ENCODE results near the gene MCM9. TPM values are rescaled to one million over a fixed set of nuclear protein-coding genes. Genes with fewer than 3 reads are reported as not detected.

Gene MCM9
- total RNA-seq, 1 experiment from 2014 or later, result 12.1 TPM

DNA sequence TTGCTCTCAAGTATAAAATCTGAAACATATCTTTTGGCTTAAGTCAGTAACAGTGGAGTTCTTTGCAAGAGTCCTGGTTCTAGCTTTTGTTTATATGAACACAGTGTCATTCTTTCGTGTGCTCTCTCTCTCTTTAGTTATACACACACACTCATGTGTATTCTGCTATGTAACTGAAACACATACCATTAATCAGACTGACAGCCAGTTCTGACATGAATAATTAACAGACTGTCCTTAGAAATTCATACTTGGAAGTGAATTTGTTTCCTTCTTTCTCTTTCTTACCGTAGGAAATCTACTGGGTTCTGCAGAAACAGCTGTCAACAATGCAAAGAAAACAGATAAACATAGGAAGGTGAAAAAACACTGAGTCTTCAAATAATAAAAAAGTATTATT lies 2.5 kb downstream of the MCM9 start:
- no peak for DNase-seq (ENCODE audit: low read depth)

GRCh38 chr6:118931436-118931835 lies 3.5 kb downstream of the MCM9 start:
- peak; percentile 10 for DNase-seq (ENCODE audit: low read depth)

- DNase-seq (ENCODE audit: low read depth), result no peak
Measured at GRCh38 chr6:118930680-118931079, 4.3 kb downstream of the MCM9 start.

DNA sequence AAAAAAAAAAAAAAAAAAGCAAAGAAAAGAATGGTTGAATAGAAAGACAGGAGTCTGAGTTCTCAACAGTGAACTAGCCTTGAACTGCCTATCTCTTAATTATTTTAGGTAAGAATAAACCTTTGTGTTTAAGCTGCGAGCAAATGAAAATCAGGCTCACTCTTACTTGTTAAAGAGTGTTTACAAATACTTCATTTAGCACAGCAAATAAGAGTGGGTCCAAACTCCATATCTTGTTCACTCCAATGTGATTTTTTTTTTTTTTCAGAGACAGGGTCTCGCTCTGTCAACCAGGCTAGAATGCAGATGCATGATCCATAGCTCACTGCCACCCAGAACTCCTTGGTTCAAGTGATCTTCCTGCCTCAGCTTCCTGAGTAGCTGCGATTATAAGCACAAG lies 11.9 kb downstream of the MCM9 start:
- no peak for DNase-seq (ENCODE audit: low read depth)

DNA sequence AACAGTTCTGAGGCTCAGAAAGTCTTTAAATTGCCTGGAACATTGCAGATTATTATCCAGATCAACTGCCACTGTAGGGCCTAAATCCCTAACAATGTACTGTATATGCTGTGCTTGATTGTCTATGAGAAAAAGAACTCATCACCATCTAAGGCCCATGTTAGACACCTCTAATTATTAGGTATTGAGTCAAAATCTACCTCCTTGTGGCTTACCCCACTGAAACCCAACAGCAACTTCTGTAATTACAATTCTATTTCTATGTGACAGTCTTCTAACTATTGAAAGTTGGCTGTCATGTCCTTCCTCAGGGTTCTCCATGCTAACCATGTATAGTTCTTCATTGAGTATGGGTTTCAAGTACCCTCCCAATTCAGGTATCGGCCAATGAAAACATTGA lies 13.9 kb downstream of the MCM9 start:
- DNase-seq (ENCODE audit: low read depth), result no peak

GRCh38 chr6:118918329-118918725 lies 16.6 kb downstream of the MCM9 start:
- no peak for DNase-seq (ENCODE audit: low read depth)

- DNase-seq (ENCODE audit: low read depth), result no peak
Measured at GRCh38 chr6:118917546-118918328, 17.2 kb downstream of the MCM9 start.

- DNase-seq (ENCODE audit: low read depth), result no peak
Measured at GRCh38 chr6:118914598-118914997, 20.4 kb downstream of the MCM9 start.

- no peak for DNase-seq (ENCODE audit: low read depth)
Measured at GRCh38 chr6:118913161-118913560, 21.8 kb downstream of the MCM9 start.

GRCh38 chr6:118912646-118913045 lies 22.3 kb downstream of the MCM9 start:
- no peak for DNase-seq (ENCODE audit: low read depth)

DNA sequence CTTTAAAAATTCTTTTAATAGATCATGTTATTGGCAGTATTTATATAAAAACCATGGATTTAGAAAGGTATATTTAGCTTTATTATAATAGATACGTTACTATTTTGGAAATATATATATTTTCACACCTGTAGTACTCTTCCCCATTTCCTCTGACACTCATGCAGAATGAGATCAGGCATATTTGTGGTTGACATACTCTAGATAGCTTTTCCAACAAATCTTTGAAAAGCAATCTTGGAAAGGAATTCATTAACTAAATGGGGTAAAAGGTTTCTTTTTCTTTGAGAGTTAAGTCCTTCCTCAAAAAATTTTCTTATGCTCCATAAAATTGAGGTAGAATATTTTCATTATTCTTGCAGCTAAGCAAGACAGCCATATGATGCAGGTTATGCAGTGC lies 26.5 kb downstream of the MCM9 start:
- no peak for DNase-seq (ENCODE audit: low read depth)

DNA sequence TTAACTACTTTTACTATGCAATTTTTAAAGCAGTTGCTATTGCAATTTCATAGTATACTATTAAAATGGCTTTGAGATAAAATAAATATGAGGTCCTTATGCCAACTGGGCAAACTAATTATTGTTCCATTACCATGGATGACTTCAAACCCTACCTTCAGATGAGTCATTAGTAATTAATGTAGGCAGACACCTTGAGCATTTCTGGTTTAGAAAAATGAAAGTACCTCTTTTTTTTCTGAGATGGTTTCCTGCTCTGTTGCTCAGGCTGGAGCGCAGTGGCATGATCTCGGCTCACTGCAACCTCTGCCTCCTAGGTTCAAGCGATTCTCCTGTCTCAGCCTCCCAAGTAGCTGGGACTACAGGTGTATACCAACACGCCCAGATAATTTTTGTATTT lies 29.1 kb downstream of the MCM9 start:
- DNase-seq (ENCODE audit: low read depth), result no peak

- DNase-seq (ENCODE audit: low read depth), result no peak
Measured at GRCh38 chr6:118905084-118905483, 29.9 kb downstream of the MCM9 start.

DNA sequence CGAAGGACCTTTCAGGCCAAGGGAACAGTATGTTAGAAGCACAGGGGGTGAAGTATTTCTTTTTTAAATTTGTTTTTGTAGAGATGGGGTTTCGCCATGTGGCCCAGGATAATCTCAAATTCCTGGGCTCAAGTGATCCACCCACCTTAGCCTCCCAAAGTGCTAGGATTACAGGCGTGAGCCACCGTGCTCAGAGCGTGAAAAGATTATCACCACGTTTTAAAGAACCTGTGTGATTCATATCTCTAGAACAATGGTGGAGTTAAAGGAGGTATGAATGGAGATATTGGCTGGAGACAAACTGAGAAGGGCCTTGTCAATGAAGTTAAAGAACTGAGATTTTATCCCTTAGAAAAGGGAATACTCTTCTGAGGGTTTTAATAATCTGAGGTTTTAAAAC lies 31.3 kb downstream of the MCM9 start:
- DNase-seq (ENCODE audit: low read depth), result no peak

DNA sequence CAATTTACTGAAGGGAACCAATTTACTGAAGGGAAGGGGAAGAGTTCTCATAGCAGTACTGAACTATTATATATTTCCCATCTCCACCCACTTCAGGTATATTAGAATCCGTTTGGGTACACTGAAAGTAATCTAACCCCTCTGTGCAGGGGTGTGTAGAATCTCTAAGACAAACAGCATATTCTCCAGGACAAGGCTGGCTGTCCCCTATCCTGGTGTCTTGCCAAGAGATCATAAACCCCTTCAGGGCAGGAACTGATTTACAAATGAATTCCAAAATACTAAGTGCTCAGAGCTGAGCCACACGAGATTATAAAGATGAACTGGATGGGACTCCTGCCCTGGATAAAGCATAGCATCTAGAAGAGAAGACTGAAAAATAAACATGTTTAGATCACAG lies 31.8 kb downstream of the MCM9 start:
- DNase-seq (ENCODE audit: low read depth), result no peak

DNA sequence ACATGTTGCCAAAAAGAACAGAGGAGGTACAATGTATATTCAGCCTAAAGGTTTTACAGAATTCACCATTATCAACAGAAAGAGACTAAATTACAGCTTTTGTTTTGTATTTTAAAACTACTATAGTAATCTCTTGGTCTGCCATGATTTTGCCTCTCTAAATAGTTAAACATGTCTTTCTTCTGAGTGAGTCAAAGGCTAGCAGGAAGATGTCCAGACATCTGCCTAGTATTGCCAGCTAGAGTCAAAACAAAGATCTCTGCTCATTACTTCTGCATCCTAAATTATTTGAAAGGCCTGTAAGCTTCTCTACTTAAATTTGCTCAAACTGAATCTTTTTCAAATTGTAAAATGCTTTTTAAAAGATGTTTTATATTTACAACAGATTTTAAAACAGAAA lies 32.2 kb downstream of the MCM9 start:
- DNase-seq (ENCODE audit: low read depth), result no peak

- DNase-seq (ENCODE audit: low read depth), result no peak
Measured at GRCh38 chr6:118899948-118900347, 35.0 kb downstream of the MCM9 start.

GRCh38 chr6:118897386-118897785 lies 37.6 kb downstream of the MCM9 start:
- no peak for DNase-seq (ENCODE audit: low read depth)

GRCh38 chr6:118896339-118897136 lies 38.4 kb downstream of the MCM9 start:
- DNase-seq (ENCODE audit: low read depth), result peak; percentile 70

DNA sequence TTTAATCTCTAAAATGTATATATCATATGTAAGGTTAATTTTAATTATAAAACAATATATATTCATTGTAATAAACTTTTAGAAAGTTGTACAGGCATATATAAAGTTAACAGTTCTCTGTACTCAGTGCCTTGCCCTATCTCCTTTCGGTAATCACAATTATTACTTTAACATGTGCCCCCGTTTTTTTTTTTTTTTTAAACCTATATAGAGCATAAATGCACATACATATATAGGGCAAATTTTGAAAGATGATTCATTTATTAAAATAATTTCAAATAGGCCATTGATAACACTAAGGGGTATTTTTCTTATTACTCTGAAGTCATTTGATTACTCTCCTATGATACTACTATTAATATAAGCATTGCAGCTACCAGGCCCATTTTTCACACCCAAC lies 39.1 kb downstream of the MCM9 start:
- no peak for DNase-seq (ENCODE audit: low read depth)

GRCh38 chr6:118895261-118895560 lies 39.7 kb downstream of the MCM9 start:
- DNase-seq (ENCODE audit: low read depth), result no peak

DNA sequence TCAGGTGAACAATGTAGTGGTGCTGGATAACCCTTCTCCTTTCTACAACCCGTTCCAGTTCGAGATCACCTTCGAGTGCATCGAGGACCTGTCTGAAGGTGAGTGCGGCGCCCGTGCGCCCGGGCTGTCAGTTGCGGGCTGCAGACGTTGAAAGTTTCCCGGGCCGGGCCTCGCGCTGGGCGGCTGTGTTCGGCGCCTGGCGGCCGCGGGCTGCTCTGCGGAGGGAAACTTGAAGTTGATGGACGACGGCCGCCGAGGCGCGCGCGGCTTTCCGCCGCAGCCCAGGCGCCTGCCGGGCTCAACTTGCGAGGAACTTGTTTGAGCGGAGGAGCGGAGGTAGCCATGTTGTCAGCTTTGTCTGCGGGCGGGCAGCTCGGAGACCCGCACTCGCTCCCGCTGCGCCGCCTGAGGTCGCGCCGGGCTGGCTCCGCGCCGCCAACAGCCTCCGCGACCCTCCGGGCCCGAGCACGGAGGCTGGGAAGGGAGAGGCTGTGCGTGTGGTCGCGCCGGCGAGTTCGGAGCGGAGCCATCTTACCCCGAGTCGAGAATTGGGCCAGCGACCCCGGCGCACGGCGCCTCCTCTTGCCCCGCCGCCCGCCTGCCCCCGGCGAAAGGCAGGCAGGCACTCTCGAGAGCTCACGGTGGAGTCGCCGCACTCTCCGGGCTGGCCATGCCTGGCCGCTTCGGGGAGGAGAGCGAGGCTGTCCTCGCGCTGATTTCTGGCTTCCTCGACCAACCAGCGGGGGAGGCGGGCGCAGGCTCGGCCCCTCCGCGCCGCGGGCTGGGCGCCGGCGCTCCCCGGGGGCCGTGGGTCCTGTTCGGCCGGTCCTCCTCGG lies 40.3 kb downstream of the MCM9 start:
- peak; percentile 75 for DNase-seq (ENCODE audit: low read depth)
